GM19328 (cell line): ENCODE data around the gene SLC29A4.
"Not testable (repeated sequence)": the region's sequence is repeated elsewhere in the genome, so short reads cannot be mapped to it uniquely, and the experiment has no call there.

Experiments
- ATAC-seq: cut with Tn5 transposase; IDR thresholded peaks from one replicate; pipeline ENCODE4 v1.9.1; 2021; ENCODE audit warnings: mild to moderate bottlenecking, moderate library complexity; ENCODE audit not compliant: unreplicated experiment

SLC29A4 gene

GRCh38 chr7:5295039-5296014, 12.6 kb downstream of the SLC29A4 start:
- no peak for ATAC-seq

DNA sequence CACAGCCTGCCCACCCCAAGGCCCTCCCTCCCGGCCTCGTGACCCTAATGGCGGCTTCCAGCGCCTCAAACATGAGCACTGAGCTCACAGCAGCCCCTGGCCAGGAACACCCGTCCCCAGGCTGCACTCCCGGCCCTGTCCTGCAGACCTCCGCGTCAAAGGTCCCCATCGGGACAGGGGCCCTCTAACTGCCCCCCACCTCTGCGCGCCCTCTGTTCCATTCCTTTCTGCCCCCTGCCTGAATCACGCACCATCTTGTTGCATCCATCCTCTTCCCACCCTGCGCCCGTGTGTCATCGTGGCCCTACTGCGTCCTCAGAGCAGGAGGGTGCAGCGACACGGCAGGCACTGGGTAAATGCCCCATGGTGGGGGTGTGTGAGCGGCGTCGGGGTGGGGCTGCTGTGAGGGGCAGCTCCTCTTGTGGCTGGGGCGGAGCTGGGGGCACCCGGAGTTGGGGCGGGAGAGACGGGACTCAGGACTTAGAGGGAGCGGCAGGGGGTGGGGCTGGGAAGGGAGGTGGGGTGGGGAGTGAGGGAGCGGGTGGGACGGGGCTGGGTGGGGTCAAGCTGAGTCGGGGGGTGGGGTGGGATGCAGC, 13.4 kb downstream of the SLC29A4 start:
- ATAC-seq, result no peak

DNA sequence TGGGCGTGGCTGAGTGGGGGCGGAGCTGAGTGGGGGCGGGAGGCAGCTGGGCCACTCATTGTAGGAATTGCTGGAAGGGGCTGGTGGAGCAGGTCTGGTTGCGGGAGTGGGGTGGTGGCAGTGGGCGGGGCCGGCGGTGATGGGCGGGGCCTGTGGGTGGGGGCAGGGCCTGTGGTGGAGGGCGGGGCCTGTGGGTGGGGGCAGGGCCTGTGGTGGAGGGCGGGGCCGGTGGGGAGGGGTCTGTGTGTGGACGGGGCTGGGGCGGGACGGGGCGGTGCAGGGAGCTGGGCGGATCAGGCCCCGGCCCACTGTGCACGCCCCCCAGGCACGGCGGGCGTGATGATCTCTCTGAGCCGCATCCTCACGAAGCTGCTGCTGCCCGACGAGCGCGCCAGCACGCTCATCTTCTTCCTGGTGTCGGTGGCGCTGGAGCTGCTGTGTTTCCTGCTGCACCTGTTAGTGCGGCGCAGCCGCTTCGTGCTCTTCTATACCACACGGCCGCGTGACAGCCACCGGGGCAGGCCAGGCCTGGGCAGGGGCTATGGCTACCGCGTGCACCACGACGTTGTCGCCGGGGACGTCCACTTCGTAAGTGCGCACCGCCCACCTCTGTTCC, 14.0 kb downstream of the SLC29A4 start:
- ATAC-seq, result no peak

DNA sequence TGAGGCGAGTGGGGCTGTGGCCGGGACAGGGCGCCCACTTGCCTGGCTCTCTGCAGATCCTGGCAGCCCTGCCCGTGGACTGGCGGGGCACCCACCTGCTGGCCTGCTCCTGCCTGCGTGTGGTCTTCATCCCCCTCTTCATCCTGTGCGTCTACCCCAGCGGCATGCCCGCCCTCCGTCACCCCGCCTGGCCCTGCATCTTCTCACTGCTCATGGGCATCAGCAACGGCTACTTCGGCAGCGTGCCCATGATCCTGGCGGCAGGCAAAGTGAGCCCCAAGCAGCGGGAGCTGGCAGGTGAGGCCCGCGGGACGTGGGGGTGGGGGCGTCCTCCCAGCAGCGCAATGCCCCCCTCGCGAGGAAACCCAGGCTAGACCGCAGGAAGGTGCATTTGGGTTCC, 17.6 kb downstream of the SLC29A4 start:
- ATAC-seq, result no peak

GRCh38 chr7:5302577-5302976, 19.8 kb downstream of the SLC29A4 start:
- ATAC-seq, result no peak

DNA sequence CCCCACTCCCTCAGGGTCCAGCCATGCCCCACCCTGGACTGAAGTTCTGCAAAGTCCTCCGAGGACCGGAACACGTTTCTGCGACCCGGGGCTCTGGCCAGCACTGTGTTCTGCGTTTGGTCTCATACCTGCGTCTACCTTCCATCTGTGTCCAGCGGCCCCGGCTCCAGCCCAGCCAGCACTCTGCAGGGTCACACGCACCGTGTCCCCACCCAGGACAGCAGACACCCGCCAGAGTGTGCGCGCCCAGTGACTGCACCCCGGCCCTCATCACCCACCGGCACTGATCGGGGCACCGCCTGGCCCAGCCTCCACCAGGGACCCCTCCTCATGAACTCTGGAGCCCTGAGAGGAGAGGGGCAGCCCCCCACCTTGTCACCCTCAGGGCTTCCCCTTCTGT, 20.3 kb downstream of the SLC29A4 start:
- no peak for ATAC-seq

DNA sequence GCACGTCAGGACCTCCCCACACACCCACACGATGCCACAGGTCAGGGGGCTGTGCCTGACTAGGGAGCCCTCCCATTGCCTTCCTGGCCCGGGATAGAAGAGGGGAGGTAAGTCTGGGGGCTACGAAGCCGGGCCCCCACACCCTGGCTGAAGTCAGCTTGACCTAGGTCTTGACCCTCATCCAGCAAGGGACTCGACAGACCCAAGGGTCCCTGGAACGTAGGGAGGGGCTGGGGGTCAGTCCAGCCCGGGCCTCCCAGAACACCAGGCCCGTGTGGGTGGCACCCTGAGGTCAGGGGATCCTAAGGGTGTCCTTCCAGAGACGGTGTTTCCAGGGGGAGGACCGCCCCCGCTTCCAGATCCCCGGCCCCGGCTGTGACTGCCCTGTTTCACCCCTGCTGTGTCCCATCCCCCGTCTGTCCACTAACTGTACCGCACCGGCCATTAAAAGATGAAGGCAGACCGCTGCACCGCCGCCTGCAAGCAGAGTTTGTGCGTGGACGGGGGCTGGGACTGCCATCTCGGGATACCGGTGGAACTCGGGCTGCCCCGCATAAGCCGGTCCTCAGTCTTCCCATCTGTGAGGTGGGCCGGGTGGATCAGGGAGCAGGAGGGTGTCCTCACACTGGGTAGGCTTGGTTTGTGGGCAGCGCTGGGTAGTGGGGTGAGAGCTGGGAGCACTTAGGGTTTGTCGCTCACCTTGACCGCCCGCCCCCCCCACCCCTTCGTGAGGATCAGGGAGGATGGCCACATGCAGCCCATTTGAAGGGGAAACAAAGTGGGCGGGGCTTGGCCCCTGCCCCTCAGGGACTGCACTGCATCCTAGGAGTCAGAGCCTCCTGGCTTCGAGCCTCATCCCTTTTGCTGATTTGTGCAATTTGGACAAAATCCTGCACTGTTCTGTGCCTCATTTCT, 21.1 kb downstream of the SLC29A4 start:
- no peak for ATAC-seq

DNA sequence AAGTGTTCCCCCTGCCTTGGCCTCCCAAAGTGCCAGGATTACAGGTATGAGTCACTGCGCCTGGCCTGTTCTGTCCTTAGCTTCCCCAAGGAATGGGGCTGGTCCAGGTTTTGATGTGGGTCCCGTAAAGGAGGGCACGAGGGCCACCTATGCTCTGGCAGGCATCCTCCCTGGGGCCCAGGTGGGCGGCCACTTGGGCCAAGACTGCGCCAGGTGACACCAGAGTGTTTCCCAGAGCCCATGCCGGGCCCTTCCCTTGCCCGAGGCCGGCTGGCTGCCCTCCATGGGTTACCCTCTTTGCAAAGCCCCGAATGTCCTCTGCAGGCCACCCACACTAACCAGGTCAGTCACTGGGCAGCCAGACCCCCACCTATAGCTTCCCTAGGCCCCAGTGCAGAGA, 22.3 kb downstream of the SLC29A4 start:
- not testable (repeated sequence) for ATAC-seq

DNA sequence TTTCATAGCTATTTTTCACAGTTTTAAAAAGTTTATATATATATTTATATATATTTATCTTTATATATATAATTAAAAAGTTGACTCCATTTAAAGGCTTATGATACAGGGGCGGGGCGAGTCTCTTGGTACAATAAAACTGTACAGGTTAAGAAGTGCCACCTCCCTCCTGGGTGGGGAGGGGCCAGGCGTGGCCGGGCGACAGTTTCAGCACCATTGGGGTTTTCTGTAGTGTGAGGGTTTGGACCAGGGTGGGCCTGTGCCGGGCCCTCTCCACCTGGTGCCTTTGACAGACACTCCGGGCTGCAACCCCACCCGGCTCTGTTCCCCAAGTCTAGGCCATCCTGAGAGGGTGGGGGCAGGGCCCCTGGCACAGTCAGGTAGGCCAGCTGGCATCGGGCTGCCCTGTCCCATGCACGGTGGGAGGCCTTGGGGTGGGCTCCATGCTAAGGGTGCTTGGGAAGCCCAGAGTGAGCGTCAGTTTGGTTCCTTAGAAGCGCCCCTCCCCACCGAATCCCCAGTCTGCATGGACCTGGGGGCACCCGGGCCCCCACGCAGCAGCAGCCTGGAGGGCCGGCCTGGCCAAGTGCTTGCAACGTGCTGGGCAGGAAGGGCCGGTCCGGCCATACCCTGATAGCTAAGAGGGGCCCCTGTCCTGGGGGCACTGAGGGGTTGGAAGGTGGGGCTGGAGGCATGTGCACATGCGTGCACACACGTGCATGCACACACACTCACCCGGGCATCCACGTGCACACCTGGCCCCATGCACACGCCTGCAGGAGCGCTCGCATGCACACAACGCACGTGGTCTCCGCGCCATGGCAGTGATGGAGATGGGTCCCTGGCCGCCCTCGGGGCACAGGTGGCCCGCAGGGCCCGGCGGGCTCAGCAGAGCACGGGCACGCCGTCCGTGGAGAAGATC, 24.7 kb downstream of the SLC29A4 start:
- ATAC-seq, result not testable (repeated sequence)

- ATAC-seq, result no peak
Measured at GRCh38 chr7:5309146-5309545, 26.4 kb downstream of the SLC29A4 start.

GRCh38 chr7:5310822-5311405, 28.2 kb downstream of the SLC29A4 start:
- ATAC-seq, result no peak

DNA sequence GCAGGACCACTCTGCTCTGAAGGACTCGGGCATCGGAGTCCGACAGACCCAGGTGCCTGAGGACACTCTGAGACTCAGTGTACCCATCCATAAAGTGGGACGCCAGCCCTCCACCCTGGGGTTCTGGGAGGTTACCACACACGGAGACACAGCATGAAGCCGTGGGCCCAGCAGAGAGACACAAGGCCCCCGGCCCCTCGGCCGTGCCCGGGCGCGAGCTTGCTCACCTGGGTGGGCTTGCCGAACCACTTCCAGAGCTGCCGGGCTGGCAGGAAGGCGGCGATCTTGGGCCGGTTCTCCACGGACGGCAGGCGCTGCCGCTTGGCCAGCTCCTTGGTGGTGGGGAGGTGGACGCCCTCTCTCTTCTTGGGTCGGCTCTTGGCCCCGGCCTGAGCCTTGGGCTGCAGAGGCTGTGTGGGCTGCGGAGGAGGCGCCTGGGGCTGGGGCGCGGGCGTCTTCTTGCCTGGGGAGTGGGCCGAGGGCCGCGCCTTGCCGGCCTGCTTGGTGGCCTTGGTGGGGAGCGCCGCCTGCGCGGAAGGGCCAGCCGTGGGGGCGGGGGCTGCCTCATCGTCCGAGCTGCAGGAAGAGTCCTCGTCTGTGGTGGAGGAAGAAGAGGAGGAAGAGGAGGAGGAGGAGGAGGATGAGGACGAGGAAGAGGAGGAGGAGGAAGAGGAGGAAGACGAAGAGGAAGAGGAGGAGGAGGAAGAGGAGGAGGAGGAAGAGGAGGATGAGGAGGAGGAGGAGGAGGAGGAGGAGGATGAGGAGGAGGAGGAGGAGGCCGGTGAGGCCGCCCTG, 29.7 kb downstream of the SLC29A4 start:
- not testable (repeated sequence) for ATAC-seq

GRCh38 chr7:5313076-5313885, 30.5 kb downstream of the SLC29A4 start:
- ATAC-seq, result not testable (repeated sequence)

DNA sequence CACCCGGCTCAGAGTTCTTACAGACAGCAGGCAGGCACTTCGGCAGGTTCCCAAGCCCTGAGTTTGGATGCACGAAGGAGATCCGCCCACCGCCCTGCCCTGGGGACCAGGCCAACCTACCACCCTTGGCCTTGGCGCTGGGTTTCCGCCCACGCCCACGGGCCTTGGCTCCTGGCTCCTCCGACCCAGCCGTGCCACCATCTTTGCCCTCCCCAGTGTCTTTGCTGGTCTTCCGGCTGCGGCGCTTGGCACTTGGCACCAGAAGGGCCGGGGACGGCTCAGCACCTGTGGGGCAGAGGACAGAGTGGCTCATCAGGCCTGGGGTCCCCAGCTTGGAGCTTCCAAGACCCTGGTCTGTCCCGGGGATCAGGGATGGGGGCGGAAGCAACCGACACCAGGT, 32.1 kb downstream of the SLC29A4 start:
- ATAC-seq, result no peak

GRCh38 chr7:5315761-5316160, 33.0 kb downstream of the SLC29A4 start:
- ATAC-seq, result no peak

DNA sequence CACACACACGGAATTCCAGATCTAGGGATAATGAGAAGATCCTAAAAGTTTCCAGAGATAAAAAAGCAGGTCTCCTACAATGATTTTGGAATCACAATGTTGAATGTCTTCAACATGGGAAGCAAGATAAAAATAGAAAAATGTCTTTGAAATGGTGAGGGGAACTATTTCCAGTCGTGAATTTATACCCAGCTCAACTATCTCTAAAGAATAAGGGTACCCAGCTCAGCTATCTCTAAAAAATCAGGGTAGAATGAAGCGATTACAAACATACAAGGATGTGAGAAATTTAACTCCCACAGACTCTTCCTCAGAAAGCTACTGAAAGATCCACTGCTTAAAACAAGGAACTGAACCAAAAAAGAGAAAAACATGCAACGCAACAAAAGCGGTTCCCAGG, 35.9 kb downstream of the SLC29A4 start:
- ATAC-seq, result not testable (repeated sequence)

- ATAC-seq, result no peak
Measured at GRCh38 chr7:5320391-5320790, 37.6 kb downstream of the SLC29A4 start.
